Stimulated activated CD4-positive, alpha-beta T cell treated with anti-CD3 and anti-CD28 coated beads, Interleukin-1b, Interleukin-23, amount 100 ng/mL, for 48 hours (primary cell): Measurements from ENCODE around the gene ARHGEF12.

Source experiments
- DNase-seq: peaks from one replicate; pipeline ENCODE4 v3.0.0-alpha.2; 2020

Gene ARHGEF12

DNA sequence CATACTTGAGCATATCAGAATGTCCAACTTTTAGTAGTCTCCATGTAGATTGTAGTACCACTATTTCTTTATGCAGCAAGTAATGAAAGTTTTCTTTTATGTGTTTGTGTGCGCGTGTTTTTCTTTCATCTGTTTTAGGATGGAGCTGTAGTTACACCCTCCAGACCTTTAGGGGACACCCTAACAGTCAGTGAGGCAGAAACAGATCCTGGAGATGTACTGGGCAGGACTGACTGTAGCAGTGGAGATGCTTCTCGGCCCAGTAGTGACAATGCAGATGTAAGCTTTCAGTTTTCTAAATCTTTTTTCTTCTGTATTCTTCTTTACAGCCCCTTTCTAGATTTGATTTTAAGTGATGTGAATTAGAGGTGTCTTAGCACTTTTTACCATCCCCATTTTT lies 95.4 kb downstream of the ARHGEF12 start:
- peak; percentile 4 for DNase-seq

DNA sequence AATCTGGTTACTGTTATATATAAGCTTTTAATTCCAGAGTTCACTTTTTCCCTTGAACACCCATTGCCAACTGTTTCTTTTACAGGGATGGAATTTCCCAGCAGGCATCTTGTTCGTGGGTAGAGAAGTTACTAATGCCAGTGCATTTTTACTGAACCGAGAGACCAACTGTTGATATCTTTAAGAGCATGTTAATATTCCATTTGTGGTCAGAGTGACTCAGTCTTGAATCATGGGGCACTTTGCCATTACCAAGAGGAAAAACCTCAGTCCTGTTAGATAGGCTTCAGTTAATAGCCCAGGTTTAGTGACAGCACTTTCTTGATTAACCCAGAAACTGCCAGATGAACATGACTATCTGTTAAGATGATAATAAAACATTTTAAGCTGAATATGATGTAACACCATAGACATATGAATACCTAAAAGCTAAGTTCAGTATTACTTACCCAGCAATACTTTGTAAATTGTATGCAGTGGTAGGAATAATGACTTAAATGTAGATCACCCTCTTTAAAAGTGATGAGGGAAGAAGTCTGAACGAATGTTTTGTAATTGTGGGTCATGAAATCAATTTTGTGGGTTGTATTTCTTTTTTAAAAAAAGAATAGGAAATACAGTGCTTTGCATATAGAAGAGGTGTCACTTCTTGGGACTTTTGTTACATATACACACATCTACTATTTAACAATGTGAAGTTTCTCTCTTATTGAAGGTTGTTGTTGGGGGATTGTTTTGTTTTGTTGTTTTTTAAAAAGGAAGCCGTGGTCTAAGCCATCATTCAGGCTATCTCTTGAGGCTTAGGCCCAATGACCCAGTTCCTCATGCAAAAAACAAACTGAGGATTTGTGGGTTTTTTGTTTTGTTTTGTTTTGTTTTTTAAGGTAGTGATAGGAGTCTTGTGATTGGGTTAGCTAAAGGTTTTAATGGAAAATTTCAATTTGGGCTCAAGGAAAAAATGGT lies 96.1 kb downstream of the ARHGEF12 start:
- DNase-seq, result peak; percentile 2

DNA sequence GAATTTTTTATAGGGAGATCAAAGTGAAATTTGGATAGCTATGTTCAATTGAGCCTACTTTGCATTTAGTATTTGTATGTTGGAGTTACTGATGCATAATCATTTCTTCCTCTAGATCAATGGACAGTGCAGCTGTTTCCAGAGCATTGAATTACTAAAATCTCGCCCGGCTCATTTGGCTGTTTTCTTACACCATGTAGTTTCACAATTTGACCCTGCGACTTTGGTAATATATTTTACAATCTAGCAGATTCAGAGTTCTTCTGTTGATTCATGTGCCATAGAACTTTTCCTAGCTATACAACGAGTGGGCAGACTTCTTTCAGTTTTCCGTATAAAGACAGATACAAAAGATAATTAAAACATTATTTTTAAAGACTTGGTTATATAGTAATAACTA lies 105.4 kb downstream of the ARHGEF12 start:
- DNase-seq, result no peak

- DNase-seq, result no peak
These were observed 105.8 kb downstream of the ARHGEF12 start for GRCh38 chr11:120442031-120442430.

DNA sequence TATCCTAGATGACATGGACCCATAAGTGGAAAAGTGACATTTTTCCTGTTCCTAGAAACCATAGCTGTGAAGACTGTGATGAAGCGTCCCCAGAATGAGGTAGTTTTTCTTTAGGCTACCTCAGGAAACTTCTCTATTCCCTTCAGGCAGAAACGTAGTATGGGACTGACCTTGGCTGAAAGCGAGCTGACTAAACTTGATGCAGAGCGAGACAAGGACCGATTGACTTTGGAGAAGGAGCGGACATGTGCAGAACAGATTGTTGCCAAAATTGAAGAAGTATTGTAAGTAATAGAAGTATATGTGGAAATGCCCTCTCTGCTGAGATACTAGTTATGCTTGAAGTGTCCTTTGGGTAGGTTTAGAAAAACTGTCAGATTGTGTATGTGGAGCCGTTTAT lies 110.6 kb downstream of the ARHGEF12 start:
- DNase-seq, result no peak

DNA sequence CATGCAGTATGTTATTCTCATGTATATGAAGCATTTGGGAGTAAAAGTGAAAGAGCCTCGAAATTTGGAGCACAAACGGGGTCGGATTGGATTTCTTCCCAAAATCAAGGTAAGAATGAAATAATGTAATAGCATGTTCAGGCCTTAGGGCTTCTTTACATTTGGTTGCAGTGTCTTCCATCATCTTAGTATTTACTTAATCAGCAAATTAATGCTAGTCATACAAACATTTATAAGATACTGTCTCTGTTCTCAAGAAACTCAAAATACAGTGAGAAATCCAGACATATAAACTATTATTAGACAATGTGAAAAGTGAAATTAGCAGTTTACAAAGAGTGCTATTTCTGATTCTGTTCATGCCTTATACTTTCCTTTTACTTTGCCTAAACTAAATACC lies 112.0 kb downstream of the ARHGEF12 start:
- DNase-seq, result no peak

DNA sequence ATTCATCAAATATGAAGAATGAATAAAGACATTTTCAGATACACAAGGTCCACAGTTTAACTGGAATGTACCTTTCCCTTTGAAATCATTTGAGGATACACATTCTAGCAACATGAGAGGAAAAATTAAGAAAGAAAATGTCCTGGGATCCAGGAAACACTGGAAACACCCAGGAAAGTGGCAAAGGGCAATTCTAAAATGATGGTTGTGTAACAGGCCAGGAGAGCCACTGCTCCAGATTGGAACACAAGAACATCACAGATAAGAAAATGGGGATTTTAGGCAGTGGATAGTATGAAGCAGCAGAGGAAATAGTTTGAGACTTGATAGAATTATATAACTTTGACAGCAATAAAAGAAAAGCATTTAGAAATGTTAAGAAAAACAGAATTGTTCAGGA lies 119.3 kb downstream of the ARHGEF12 start:
- no peak for DNase-seq

DNA sequence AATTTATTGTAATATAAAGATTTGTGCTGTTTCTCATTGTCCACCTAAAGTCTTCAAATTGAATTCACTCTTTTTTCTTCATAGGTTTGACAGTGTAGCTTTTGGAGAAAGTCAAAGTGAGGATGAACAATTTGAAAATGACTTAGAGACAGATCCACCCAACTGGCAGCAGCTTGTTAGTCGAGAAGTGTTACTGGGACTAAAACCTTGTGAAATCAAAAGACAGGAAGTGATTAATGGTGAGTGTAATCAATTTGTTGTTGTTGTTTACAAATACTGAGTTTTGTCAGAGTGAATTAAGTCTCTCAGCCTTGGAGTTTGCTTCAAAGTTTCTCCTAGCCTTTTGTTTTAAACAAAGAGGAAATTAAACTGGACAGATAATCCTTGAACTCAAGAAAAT lies 121.8 kb downstream of the ARHGEF12 start:
- no peak for DNase-seq

GRCh38 chr11:120462825-120463224 lies 126.6 kb downstream of the ARHGEF12 start:
- DNase-seq, result no peak

- no peak for DNase-seq
These were observed 129.8 kb downstream of the ARHGEF12 start for GRCh38 chr11:120465921-120466534.

GRCh38 chr11:120467627-120468026 lies 131.4 kb downstream of the ARHGEF12 start:
- no peak for DNase-seq

DNA sequence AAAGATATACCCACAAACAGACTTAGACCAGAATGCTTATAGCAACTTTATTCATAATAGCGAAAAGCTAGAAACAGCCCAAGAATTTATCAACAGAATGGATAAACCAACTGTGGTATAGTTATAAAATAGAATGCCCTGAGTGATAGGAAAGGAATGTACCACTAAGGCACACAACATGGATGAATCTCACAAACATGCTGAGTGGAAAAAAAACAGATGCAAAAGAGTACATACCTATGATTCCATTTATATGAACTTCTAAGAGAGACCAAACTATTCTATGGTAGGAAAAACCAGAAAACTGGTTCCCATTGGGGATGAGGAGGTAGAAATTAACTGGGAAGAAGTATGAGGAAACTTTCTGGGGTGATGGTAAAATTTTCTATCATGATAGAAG lies 134.9 kb downstream of the ARHGEF12 start:
- no peak for DNase-seq

GRCh38 chr11:120471994-120472393 lies 135.8 kb downstream of the ARHGEF12 start:
- no peak for DNase-seq

- DNase-seq, result no peak
These were observed 137.3 kb downstream of the ARHGEF12 start for GRCh38 chr11:120473503-120473902.

GRCh38 chr11:120482149-120482548 lies 145.9 kb downstream of the ARHGEF12 start:
- DNase-seq, result no peak

- DNase-seq, result no peak
These were observed 148.5 kb downstream of the ARHGEF12 start for GRCh38 chr11:120484722-120485121.

DNA sequence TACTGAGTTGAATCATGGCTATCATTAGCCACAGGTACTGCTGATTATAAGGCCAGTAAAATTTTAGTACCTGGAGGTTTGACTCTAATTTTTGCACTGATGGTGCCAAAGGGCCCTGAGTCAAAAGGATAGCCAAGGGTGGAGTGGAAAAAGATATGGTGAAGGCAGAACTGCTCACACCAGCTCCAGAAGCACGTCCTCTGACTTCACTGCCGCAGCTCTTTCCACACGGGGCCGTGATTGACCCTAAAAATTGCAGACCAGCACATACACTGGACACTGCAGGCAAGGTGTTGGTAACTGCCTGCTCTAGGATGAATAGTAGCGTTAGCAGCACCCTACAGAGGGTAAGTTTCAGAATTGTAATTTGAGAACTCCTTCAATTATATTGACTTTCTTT lies 149.9 kb downstream of the ARHGEF12 start:
- no peak for DNase-seq

DNA sequence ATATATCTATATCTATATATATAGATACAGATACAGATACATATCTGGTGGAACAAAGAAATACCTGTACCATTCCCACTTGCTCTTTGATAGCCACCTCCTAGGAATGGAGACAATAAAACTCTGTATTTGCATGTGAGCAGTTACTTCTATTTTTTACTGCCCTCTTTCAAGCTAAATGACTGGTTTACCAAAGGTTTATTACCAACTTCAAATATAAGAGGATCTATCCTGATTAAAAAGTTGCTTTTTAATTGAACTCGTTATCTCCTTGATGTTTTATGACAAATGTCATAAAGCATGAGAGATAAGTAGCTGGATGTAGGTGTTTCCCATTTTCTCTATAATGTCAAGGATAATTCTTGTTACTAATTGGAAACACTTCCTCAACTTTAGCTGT lies 153.6 kb downstream of the ARHGEF12 start:
- DNase-seq, result no peak

- no peak for DNase-seq
These were observed 156.3 kb downstream of the ARHGEF12 start for GRCh38 chr11:120492486-120492885.

- DNase-seq, result no peak
These were observed 158.4 kb downstream of the ARHGEF12 start for GRCh38 chr11:120494595-120494994.

DNA sequence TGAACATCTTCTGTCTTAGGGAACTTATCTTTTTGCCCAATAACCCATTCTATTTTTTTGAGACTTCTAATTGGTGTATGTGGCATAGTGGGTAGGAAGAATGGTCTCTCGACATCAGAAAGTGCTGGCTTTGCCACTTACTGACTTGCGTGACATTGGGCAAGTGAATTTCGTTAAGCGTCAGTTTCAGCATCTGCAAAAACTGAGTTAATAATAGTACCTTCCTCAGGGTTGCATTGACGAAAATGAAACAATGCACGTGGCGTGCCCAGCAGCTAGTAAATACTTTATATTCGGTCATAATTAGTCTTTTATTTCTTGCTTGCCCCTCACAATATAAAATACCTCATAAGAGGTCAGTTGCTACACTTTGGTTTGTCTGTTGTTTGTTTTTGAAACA lies 162.9 kb downstream of the ARHGEF12 start:
- no peak for DNase-seq

DNA sequence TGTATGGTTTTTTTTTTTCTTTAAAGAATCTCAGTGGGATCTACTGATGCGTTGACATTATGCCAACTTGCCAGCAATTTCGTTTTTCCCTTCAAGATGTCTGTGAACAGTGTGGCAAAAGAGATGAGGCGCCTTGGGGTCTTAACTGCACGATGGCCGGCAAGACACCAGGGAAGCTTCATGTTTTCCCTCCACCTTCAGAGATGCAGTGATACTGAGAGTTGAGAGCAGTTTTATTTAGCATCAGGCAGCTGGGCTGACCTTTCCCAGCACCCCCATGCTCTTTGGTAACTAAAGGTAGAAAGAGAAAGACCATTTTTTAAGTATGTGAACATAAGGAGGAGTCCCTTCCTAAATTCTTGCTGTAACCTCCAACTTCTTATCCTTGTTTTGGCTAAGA lies 163.6 kb downstream of the ARHGEF12 start:
- DNase-seq, result no peak

DNA sequence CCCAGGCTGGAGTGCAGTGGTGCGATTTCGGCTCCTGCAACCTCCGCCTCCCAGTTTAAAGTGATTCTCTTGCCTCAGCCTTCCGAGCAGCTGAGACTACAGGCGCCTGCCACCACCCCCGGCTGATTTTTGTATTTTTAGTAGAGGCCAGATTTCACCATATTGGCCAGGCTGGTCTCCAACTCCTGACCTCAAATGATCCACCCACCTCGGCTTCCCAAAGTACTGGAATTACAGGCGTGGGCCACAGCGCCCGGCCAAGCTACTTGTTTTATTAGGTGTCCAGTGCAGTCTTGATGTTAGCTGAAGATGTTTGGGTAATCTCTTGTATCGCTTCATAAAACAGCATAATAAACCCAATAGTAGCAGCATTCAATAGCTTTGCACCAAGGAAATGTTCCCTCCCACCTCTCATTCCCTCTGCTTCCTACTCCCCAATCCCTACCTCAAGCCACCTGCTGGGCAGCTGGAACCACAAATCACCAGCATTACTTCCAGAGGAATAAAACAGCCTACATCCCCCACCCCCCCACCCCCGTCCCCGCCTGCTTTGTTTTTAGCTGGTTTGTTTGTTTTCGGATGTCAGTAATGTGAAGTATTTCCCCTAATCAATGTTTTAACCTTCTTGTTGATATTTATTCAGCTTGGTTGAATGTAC lies 164.3 kb downstream of the ARHGEF12 start:
- no peak for DNase-seq

GRCh38 chr11:120501440-120501839 lies 165.2 kb downstream of the ARHGEF12 start:
- no peak for DNase-seq
